Measurements from ENCODE around the gene PTPRC.

The PTPRC gene

GRCh38 chr1:198649232-198649967 lies 10.6 kb downstream of the PTPRC start:
- no peak for DNase-seq

GRCh38 chr1:198649968-198650338 lies 11.1 kb downstream of the PTPRC start:
- no peak for DNase-seq

DNA sequence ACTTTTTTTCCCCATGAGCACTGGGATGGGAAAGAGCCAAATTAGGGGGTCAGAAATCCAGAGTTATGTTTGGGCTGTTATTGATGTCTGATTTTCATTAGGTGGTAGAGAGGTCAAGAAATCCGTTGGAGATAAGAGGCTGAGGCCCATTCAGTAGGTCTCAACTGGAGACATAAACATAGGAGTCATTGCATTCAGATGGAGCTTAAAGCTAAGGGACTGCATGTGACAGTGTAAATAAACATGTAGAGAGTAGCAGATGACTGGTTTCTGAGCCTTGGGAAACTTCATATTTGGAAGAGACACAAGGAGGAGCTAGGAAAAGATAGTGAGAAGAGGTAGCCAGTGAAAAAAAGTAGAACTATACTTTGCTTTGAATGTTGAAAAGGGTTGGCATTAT lies 11.7 kb downstream of the PTPRC start:
- DNase-seq, result no peak

DNA sequence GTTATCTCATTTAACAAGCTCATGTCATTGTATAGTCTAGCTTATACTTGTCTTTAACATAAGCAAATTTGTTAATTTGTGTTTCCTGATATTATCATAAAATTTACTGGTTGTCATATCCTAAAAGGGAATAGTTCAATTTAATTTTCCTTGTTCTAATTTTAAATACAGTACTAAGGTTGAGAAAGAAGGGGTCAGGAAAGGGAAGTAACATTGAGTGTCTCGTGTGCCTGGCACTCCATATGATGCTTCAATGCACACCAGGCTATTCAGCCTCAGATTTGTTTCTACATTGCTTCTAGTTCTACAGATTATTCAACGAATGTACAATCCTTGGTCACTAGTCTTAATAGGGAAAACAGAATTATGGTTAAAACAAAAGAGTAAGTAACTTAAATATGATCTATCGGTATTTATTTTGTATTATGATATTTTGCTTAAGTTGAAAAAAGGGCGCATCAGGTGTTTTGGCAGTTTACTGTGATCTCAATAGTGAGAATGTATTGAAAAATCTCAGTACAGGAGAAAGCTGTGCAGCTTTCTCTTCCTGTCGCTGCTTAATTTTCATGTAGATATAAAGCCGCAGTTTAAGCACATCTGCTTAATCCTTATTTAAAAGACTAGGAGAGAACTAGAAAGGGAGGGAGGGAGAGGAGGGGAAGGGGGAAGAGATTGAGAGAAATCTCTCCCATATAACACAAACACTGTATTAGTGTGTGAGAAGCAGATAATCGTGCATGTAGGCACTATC lies 13.0 kb downstream of the PTPRC start:
- DNase-seq, result no peak

- DNase-seq, result no peak
Observed at GRCh38 chr1:198653808-198654413, 15.1 kb downstream of the PTPRC start.

GRCh38 chr1:198655459-198656121 lies 16.8 kb downstream of the PTPRC start:
- DNase-seq, result no peak

DNA sequence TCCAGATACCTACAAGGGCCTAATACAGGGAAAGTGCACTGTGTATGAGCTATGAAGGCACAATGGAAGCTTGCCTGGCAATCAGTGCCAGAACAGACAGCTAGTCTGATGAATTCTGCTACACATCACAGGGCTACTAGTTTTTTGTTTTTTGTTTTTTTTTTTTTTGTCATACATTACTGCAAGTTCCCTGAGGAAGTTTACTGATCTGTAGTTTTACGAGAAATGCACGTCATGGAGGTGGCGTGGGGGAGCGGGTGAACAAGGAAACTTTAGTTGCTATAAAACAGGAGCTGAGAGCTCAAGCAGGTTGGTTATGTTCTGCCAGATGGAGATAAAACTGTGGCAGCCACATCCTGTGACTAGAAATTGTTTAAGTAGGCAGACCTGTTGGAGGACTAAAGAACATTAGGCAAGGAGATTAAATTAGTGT lies 17.7 kb downstream of the PTPRC start:
- peak in 1 of 14 donors; percentile 3 for DNase-seq

- DNase-seq, result no peak
Observed at GRCh38 chr1:198657550-198658064, 18.8 kb downstream of the PTPRC start.

DNA sequence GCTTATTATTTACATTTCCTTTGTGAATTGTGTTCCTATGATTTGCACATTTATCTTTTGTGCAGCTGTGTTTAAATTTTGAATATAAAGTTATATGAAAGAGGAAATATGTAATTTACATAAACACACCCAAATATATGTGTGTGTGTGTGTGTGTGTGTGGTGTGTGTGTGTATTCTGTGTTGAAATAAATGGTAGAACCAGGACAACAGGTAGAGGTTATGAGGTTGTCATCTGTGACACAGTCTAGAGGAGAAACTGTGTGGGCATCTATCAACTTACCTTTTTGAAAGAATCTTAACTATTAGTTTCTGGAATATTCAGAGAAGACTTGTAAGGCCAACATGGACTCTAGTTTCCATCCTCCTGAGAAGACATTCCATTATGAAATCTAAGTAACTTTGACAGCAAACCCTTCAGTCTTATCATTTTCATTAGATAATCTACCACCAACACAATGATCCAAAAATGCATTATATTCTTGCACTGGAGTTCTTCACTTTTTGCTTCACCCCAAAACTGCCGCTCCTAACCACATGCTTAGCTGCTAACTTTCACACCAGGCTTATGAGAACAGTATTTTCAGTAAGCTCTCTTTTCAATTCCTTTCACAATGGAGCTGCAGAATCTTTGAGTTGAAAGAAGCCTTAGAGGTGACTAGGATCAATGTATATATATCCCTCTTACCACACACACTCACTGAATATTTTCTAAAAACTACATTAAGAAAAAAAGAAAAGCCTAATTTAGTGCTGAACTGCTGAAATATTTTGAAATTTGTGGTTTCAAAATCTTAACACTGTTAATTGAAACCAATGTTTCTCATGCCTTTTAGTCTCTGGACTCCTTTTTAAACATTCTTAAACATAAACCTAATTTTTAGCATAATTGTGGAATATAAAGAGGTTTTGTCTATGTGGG lies 21.8 kb downstream of the PTPRC start:
- no peak for DNase-seq

DNA sequence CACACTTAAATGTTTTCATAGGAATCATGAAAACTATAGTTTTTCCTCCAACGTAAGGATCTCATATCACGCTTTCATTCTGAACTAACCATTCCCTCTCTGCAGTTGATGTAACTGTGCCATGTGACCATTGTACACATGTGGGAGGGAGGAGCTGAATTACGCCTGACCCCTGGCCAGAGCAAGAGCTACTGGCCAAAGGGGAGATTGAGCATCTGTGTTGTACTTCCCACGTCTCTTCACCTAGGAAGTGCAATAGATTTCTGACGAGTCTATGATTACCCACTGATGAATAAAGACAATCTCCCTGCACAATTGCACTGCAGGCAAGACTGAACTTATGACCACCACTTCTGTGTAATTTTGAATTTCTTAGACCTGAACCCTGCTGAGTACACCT lies 24.0 kb downstream of the PTPRC start:
- DNase-seq, result no peak

GRCh38 chr1:198664068-198664788 lies 25.4 kb downstream of the PTPRC start:
- no peak for DNase-seq

DNA sequence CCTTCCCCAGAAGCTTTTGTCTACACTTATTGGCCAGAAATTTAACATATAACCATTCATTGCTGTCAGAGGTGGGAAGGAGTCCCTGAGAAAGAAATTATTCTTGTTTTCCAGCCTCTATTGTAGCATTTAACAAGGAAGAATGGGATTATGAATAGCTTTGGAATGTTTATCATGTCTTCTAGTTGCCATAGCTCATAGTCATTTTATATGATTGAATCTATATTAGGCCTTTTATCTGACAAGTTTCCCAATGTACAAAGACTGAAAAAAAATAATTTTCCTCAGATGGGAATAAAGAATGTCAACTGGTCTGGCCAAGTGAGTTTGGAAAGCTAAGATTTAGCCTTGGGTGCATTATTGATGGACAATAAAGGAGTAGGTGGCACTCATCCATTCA lies 28.3 kb downstream of the PTPRC start:
- DNase-seq, result no peak

DNA sequence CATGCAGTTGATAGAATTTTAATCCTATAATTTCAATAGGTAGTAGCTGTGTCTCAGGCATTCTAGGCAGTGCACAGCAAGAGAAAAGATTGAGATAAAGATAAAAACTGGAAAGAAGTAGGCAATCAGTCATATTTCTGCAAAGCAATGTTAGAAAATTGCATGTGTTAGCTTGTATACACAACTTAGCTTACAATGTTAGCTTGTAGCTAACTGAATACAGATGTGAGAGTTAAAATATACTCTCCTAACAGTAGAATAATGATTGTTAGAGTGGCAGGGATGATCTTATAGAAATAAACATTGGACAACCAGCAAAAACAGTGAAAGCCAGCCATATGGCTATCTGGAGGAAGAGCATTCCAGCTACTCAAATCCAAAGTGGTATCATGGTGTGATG lies 29.0 kb downstream of the PTPRC start:
- DNase-seq, result no peak

DNA sequence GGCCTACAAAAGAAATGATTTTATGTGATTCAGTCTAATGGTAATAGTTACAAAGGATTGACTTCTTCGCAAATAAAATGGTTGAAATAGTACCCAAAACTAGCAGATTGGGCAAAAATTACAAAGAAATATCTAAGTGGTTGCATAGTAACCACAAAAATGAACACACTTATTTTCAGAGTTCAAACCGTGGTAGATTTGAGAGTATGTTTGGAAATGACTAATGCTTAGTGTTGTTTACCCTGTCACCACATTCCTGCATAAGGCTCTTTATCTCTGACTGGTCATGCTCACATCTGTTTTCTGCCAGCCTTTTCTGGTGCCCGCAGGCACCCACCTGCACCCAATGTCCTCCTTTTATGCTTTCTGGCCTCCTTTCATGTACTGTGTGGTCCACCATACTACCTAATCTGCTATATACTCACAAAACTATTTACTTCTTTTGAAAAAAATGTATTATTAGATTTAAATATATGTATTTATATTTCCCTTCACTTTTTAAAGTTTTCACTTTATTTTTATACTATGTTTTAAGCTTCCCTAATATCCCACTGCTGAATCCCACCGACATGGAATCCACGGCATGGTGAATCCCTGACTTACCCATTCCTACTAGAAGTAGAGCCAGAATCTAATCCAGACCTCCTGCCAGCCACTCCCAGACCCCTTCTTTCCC lies 30.3 kb downstream of the PTPRC start:
- DNase-seq, result no peak

- DNase-seq, result no peak
Observed at GRCh38 chr1:198669771-198670170, 30.9 kb downstream of the PTPRC start.

DNA sequence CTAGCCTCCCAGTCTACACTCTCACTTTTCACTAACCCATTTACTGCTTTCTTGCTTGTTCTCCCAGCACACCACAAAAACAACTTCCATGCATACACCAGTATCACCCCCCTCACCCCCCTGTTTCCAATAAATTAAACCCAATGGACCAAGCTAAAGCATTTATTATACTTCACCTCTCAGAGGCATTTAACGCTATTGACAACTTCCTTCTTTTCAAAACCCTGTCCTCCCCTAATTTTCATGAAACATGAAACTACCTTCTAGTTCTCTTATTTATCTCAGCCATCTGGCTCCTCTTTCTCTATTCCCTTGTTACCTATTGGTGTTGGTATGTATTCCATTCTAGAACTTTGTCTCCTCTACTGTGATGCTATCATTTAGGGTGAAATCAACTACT lies 32.3 kb downstream of the PTPRC start:
- DNase-seq, result no peak

DNA sequence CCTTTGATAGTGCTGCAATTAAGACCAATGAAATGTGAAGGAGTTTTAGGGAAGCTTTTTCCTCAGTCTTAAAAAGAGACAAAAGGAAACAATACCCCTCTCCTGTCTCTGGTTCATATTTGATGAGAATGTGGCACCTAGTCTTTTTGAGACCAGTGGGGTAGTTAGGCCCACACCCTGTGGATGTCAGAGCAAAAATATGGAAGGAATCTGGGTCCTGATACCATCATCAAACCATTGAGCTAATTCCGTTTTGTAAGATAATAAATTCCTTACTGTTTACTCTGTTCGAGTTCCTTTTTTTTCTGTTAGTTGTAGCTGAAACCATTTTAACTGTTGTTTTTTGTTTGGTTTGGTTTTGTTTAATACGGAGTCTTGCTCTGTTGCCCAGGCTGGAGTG lies 33.3 kb downstream of the PTPRC start:
- DNase-seq, result no peak

DNA sequence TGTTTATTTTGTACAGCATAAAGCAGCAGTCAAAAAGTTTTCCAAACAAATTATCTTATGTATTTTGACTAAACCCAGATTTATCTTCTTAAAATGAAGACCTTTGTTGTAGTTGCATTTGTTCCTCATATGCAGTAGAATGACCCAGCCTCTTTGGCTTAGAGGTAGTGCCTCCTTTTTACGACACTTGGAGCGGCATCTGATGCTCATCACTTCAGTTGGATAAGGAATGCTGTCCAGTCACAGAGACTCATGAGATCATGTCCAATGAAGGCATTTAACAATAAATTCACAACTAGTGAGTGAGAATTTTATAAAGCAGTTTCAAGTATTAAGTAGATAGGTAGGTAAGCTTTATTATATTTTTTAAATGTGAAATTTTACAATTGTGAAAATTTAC lies 35.2 kb downstream of the PTPRC start:
- no peak for DNase-seq

- DNase-seq, result no peak
Observed at GRCh38 chr1:198676253-198676652, 37.4 kb downstream of the PTPRC start.

- no peak for DNase-seq
Observed at GRCh38 chr1:198677027-198677426, 38.2 kb downstream of the PTPRC start.

DNA sequence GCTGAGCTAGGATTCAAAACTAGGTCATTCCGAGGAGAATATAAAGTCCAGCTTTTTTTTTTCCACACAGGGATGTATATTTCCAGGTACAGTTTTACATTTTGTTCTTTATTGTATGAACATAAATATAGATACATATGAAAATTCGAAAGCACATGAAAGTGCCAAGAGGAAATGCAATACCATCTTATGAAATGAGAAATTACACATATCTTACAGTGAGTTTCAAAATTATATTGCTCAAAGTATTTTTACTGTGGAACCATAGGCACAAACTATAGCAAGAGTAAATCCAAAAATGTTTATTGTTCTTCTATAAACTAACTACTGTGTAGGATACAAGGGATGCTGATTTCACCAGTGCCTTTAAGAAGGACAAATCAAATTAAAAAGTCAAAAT lies 39.0 kb downstream of the PTPRC start:
- no peak for DNase-seq

Data from C1 segment of cervical spinal cord (tissue), 14 donors.